ENCODE data around the gene NDUFA3. TPM values are rescaled to one million over a fixed set of nuclear protein-coding genes. Genes with fewer than 3 reads are reported as not detected.
A peak's percentile ranks its signal among the peaks of the same experiment; 100 is the strongest.

NDUFA3 gene
- total and polyA plus RNA-seq, 2 of the 13 experiments (the other 11 are each of a cell fraction or from before 2014, with no cell fraction given) = 31.6 to 75.4 TPM

- ChIA-PET POLR2A (interaction anchor here (1.4 to 2.5 kb wide), 2 partner anchors 19 to 40 kb away, joined by 5 to 9 read pairs; partner anchors contain the start of genes CNOT3, PRPF31 and TFPT), CTCF (ENCODE audit: low intra/inter-chr PET ratio, low total read pairs) (no interaction called here)
- H3K4me3 ChIP-seq (replicated peaks in 1 of 3; ENCODE audit: insufficient read depth in 1 of 3, low read depth in 2 of 3, low read length in 3 of 3) = peak overlapping the region; percentile 47 to 66 (median 62)
- TF ChIP-seq SYNCRIP (IDR thresholded peaks at IDR 0.05; ENCODE audit: insufficient read depth, low read depth, low read length) = no peak
- TF ChIP-seq ZNF770 (CRISPR knock-in tag; IDR thresholded peaks at IDR 0.05) = peak; percentile 65; the same call in 1 of the 2 replicates
- TF ChIP-seq, protein P1, sequence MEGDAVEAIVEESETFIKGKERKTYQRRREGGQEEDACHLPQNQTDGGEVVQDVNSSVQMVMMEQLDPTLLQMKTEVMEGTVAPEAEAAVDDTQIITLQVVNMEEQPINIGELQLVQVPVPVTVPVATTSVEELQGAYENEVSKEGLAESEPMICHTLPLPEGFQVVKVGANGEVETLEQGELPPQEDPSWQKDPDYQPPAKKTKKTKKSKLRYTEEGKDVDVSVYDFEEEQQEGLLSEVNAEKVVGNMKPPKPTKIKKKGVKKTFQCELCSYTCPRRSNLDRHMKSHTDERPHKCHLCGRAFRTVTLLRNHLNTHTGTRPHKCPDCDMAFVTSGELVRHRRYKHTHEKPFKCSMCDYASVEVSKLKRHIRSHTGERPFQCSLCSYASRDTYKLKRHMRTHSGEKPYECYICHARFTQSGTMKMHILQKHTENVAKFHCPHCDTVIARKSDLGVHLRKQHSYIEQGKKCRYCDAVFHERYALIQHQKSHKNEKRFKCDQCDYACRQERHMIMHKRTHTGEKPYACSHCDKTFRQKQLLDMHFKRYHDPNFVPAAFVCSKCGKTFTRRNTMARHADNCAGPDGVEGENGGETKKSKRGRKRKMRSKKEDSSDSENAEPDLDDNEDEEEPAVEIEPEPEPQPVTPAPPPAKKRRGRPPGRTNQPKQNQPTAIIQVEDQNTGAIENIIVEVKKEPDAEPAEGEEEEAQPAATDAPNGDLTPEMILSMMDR (CRISPR knock-in tag; IDR thresholded peaks at IDR 0.05) = peak; percentile 46
- 0 out of 2 replicates have a peak, but pooled peaks have one; percentile 12 for TF ChIP-seq SP5 (CRISPR knock-in tag; IDR thresholded peaks at IDR 0.05; ENCODE audit: borderline replicate concordance, low read depth)
- TF ChIP-seq ZNF256 (CRISPR knock-in tag; conservative IDR thresholded peaks at IDR 0.05) = no peak
- TF ChIP-seq, protein P2, sequence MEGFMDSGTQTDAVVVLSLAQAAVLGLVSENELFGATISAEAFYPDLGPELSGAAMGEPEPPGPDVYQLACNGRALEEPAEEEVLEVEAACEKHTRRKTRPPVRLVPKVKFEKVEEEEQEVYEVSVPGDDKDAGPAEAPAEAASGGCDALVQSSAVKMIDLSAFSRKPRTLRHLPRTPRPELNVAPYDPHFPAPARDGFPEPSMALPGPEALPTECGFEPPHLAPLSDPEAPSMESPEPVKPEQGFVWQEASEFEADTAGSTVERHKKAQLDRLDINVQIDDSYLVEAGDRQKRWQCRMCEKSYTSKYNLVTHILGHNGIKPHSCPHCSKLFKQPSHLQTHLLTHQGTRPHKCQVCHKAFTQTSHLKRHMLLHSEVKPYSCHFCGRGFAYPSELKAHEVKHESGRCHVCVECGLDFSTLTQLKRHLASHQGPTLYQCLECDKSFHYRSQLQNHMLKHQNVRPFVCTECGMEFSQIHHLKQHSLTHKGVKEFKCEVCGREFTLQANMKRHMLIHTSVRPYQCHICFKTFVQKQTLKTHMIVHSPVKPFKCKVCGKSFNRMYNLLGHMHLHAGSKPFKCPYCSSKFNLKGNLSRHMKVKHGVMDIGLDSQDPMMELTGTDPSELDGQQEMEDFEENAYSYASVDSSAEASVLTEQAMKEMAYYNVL (CRISPR knock-in tag; IDR thresholded peaks at IDR 0.05; ENCODE audit: borderline replicate concordance) = peak; percentile 64; the same call in 1 of the 2 replicates
- TF ChIP-seq, protein P3, sequence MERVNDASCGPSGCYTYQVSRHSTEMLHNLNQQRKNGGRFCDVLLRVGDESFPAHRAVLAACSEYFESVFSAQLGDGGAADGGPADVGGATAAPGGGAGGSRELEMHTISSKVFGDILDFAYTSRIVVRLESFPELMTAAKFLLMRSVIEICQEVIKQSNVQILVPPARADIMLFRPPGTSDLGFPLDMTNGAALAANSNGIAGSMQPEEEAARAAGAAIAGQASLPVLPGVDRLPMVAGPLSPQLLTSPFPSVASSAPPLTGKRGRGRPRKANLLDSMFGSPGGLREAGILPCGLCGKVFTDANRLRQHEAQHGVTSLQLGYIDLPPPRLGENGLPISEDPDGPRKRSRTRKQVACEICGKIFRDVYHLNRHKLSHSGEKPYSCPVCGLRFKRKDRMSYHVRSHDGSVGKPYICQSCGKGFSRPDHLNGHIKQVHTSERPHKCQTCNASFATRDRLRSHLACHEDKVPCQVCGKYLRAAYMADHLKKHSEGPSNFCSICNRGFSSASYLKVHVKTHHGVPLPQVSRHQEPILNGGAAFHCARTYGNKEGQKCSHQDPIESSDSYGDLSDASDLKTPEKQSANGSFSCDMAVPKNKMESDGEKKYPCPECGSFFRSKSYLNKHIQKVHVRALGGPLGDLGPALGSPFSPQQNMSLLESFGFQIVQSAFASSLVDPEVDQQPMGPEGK (CRISPR knock-in tag; IDR thresholded peaks at IDR 0.05) = 0 out of 2 replicates have a peak, but pooled peaks have one; percentile 22
- H3K79me2 ChIP-seq (ENCODE audit: insufficient read depth, low read length) = no peaks in the 10 kb centered on the region
- intact Hi-C loops (cut with micrococcal nuclease; ENCODE audit: unreplicated experiment) (no loop called here), in situ Hi-C loops (cut with HindIII; ENCODE audit: extremely low pct_ligation_motif_present, low pct_unique_long_range_greater_than_20kb) (no loop called here)
- peaks cover 18% of the 10 kb centered on the region for H3K4me1 ChIP-seq (ENCODE audit: insufficient read depth, low read length)
- ATAC-seq (peak; percentile 55), FAIRE-seq (no peak), DNase-seq (ENCODE audit: low spot score) (no peak)
- H3K27me3 ChIP-seq (ENCODE audit: control insufficient read depth in 1 of 2, insufficient read depth in 2 of 2, low read length in 2 of 2) = peaks cover 0 to 16% of the 10 kb centered on the region in 2 experiments; a peak in 1 of 5 replicates
- peak overlapping the region; percentile 90 for H3K4me2 ChIP-seq (ENCODE audit: low read depth, low read length)
- H2AFZ ChIP-seq (ENCODE audit: low read length) = no peak overlapping the region
- H3K27ac ChIP-seq (ENCODE audit: extremely low read length, insufficient read depth, low read length) = no peak overlapping the region
- no peaks in the 10 kb centered on the region for H4K20me1 ChIP-seq (ENCODE audit: insufficient read depth, low read length)
- peak overlapping the region; percentile 31; the same call in 1 of the 2 replicates for H3K9ac ChIP-seq (ENCODE audit: insufficient read depth, low read depth, low read length)
- H3K9me3 ChIP-seq (ENCODE audit: low read length) = no peaks in the 10 kb centered on the region
- BruUV-seq (replicated peaks) = no TSS peak
- 3% methylated on average over 14 of the region's 14 CpGs for WGBS (ENCODE audit: low lambda C conversion rate)
- no peaks in the 10 kb centered on the region for H3K36me3 ChIP-seq (replicated peaks in 1 of 2; ENCODE audit: control insufficient read depth in 1 of 2, insufficient read depth in 2 of 2, low read length in 2 of 2)
Observed at GRCh38 chr19:54096617-54097106, 6.0 kb upstream of the NDUFA3 start.
